ENCODE measurements around the gene BRPF1.

The BRPF1 gene

DNA sequence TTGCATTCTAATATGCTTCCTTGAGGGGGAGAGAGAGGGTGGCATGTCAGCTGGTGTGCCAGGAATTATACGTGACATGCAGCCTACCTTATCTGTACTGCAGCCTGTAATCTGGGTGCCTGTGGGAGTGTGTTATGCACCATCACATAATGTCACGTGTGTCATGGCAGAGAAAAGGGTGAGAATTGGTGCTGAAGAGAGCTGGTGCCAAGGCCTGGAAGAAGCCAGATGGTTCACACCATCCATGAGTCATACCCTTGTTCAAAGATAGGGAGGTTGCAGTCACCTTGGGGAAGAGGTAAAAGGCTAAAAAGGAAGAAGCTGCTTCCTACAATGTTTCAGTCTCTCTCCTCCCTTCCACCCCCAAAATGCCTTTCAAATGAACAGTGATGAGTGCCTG is 5.3 kb downstream of the BRPF1 start:
- H3K36me3 Mint-ChIP-seq = peaks cover 6% of the 10 kb centered on the region
- H3K27me3 Mint-ChIP-seq = no peaks in the 10 kb centered on the region
- peak overlapping the region; percentile 73 for H3K27ac Mint-ChIP-seq
- H3K4me3 Mint-ChIP-seq = no peak overlapping the region
- H3K4me1 Mint-ChIP-seq (ENCODE audit: low read depth) = peaks cover 48% of the 10 kb centered on the region
- no peaks in the 10 kb centered on the region for H3K9me3 Mint-ChIP-seq (ENCODE audit: low read depth)

DNA sequence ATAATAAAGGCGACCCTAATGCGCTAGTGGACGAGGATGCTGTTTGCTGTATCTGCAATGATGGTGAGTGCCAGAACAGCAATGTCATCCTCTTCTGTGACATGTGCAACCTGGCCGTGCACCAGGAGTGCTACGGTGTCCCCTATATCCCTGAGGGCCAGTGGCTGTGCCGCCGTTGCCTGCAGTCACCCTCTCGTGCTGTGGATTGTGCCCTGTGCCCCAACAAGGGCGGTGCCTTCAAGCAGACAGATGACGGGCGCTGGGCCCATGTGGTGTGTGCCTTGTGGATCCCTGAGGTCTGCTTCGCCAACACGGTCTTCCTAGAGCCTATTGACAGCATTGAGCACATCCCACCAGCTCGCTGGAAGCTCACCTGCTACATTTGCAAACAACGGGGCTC is 7.6 kb downstream of the BRPF1 start:
- no peaks in the 10 kb centered on the region for H3K9me3 Mint-ChIP-seq (ENCODE audit: low read depth)
- no peak overlapping the region for H3K27ac Mint-ChIP-seq
- peaks cover 6% of the 10 kb centered on the region for H3K36me3 Mint-ChIP-seq
- H3K4me3 Mint-ChIP-seq = no peak overlapping the region
- H3K27me3 Mint-ChIP-seq = no peaks in the 10 kb centered on the region
- peaks cover 30% of the 10 kb centered on the region for H3K4me1 Mint-ChIP-seq (ENCODE audit: low read depth)

DNA sequence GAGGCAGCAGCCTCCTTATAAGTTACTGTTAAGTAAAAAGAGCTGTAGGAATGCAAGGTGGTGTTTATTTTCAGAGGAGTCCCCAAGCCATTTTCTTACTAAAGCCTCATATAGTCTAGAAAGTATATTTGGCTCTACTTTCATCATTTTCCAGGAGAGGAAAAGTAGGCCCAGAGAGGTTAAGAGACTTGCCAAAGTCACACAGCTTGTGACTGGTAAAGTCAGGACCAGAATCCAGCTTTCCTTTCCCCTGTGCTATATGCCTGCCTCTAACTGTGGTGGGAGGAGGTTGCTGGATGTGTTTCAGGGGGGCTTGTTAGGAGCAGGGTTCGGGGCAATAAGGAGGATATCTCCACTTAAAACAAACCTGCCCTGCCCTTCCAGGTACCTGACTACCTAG is 11.0 kb downstream of the BRPF1 start:
- no peaks in the 10 kb centered on the region for H3K9me3 Mint-ChIP-seq (ENCODE audit: low read depth)
- peaks cover 4% of the 10 kb centered on the region for H3K36me3 Mint-ChIP-seq
- H3K4me1 Mint-ChIP-seq (ENCODE audit: low read depth) = peaks cover 5% of the 10 kb centered on the region
- H3K27ac Mint-ChIP-seq = no peak overlapping the region
- H3K27me3 Mint-ChIP-seq = no peaks in the 10 kb centered on the region
- H3K4me3 Mint-ChIP-seq = no peak overlapping the region

DNA sequence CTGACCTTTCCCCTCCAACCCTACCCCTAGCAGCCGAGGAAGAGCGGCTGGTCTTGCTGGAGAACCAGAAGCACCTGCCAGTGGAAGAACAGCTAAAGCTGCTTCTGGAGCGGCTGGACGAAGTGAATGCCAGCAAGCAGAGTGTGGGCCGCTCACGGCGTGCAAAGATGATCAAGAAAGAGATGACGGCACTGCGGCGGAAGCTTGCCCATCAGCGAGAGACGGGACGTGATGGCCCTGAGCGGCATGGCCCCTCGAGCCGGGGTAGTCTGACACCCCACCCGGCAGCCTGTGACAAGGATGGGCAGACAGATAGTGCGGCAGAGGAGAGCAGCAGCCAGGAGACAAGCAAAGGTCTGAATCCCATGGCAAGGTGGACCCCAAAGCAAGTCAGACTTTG is 12.0 kb downstream of the BRPF1 start:
- Mint-ChIP-seq H3K27ac (no peak overlapping the region), H3K4me1 (ENCODE audit: low read depth) (peaks cover 4% of the 10 kb centered on the region), H3K27me3 (no peaks in the 10 kb centered on the region), H3K9me3 (ENCODE audit: low read depth) (no peaks in the 10 kb centered on the region), H3K36me3 (peaks cover 4% of the 10 kb centered on the region), H3K4me3 (no peak overlapping the region)

DNA sequence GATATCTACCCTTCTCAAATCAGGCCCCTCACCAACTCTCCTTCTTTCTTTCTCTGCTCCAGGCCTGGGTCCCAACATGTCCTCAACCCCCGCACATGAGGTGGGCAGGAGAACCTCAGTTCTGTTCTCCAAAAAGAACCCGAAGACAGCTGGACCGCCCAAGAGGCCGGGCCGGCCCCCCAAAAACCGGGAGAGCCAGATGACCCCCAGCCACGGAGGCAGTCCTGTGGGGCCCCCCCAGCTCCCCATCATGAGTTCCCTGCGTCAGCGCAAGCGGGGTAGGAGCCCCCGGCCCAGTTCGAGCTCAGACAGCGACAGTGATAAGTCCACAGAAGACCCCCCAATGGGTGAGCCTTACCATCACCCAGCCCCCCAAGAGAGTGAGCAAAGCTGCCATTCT is 12.6 kb downstream of the BRPF1 start:
- H3K27ac Mint-ChIP-seq = no peak overlapping the region
- no peaks in the 10 kb centered on the region for H3K9me3 Mint-ChIP-seq (ENCODE audit: low read depth)
- H3K4me3 Mint-ChIP-seq = no peak overlapping the region
- H3K36me3 Mint-ChIP-seq = peaks cover 4% of the 10 kb centered on the region
- H3K27me3 Mint-ChIP-seq = no peaks in the 10 kb centered on the region
- peaks cover 8% of the 10 kb centered on the region for H3K4me1 Mint-ChIP-seq (ENCODE audit: low read depth)

DNA sequence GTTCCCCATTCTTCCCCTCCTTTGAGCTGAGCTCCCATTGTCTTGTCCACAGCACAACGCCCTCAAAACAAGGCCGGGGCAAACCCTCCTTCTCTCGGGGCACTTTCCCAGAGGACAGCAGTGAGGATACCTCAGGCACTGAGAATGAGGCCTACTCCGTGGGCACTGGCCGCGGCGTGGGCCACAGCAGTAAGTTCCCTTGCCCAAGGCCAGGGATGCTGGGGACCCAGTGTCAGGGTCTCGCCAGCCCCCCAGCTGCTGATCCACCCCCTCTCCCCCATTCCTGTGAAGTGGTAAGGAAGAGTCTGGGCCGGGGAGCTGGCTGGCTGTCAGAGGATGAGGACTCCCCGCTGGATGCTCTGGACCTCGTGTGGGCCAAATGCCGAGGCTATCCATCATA is 14.0 kb downstream of the BRPF1 start:
- no peak overlapping the region for H3K4me3 Mint-ChIP-seq
- no peak overlapping the region for H3K27ac Mint-ChIP-seq
- H3K9me3 Mint-ChIP-seq (ENCODE audit: low read depth) = no peaks in the 10 kb centered on the region
- H3K4me1 Mint-ChIP-seq (ENCODE audit: low read depth) = peaks cover 19% of the 10 kb centered on the region
- no peaks in the 10 kb centered on the region for H3K27me3 Mint-ChIP-seq
- peaks cover 4% of the 10 kb centered on the region for H3K36me3 Mint-ChIP-seq

DNA sequence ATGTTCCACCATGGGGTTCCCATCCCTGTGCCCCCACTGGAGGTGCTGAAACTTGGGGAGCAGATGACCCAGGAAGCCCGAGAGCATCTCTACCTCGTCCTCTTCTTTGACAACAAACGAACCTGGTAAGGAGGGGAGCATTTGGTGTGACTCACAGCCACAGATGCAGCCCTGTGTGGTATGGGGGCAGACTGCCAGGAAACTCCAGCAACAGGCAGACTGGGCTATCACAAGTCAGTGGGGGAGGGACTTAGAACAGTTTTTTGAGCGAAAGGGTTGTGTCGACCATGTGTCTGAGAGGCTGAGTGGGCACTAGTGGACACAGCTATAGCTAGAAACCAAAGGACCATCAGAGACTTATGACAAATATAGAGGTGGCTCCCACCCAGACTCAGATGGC is 14.8 kb downstream of the BRPF1 start:
- no peaks in the 10 kb centered on the region for H3K9me3 Mint-ChIP-seq (ENCODE audit: low read depth)
- H3K4me1 Mint-ChIP-seq (ENCODE audit: low read depth) = peaks cover 27% of the 10 kb centered on the region
- peak overlapping the region; percentile 59 for H3K27ac Mint-ChIP-seq
- H3K36me3 Mint-ChIP-seq = peaks cover 4% of the 10 kb centered on the region
- no peaks in the 10 kb centered on the region for H3K27me3 Mint-ChIP-seq
- H3K4me3 Mint-ChIP-seq = no peak overlapping the region

DNA sequence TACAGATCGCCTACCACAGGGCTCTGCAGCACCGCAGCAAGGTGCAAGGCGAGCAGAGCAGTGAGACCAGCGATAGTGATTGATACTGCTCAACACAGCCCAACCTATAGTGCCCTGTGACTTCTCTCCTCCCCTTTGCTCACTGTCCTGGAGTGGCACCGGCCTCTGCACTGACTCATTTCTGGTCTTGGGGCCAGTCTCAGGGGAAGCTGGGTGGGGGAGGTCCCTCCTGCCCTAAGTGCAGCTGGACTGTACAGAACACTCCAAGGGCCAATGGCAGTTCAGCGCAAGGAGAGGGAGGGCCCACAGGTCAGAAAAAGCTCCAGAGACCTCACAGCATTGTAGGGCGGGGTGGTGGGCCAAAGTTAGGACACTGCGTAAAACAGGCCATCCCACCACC is 15.7 kb downstream of the BRPF1 start:
- Mint-ChIP-seq H3K4me3 (no peak overlapping the region), H3K36me3 (peaks cover 8% of the 10 kb centered on the region), H3K27me3 (no peaks in the 10 kb centered on the region), H3K4me1 (ENCODE audit: low read depth) (peaks cover 36% of the 10 kb centered on the region), H3K27ac (no peak overlapping the region), H3K9me3 (ENCODE audit: low read depth) (no peaks in the 10 kb centered on the region)

DNA sequence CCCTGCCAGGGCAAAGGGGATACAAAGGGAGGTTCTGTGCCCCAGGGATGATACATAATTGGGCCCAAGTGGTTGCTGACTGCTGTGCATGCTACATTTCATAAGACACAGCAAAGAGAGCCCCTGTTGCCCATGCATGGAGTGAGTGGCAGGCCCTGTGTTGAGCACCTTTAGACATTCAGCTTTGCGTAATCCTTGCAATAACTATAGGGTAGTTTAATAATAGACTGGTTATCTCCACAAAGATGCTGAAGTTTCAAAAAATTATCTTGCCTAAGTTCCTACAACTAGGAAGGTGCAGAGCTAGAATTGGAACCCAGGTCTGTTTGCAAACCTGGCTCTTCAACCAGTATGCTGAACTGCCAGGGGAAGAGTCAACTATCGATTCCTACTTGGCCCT is 16.5 kb downstream of the BRPF1 start:
- Mint-ChIP-seq H3K4me1 (ENCODE audit: low read depth) (peaks cover 34% of the 10 kb centered on the region), H3K36me3 (peaks cover 8% of the 10 kb centered on the region), H3K4me3 (no peak overlapping the region), H3K9me3 (ENCODE audit: low read depth) (no peaks in the 10 kb centered on the region), H3K27ac (no peak overlapping the region), H3K27me3 (no peaks in the 10 kb centered on the region)

DNA sequence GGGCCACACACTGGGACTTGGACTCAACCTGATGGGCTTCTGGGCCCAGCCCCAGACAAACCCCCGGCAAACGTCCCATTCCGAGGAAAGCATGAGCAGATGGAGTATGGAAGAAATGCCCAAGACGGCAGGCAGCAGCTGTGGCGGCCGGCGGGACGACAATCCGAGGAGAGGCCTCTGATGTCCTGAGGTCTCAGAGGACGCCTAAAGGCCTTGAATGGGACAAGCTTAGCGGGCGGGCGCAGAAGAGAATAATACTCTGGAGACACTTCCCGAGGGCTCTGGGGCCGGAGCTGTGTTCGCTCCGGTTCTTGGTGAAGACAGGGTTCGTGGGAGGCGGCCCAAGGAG is 17.7 kb downstream of the BRPF1 start:
- peak overlapping the region; percentile 84 for H3K27ac Mint-ChIP-seq
- H3K4me1 Mint-ChIP-seq (ENCODE audit: low read depth) = peaks cover 41% of the 10 kb centered on the region

DNA sequence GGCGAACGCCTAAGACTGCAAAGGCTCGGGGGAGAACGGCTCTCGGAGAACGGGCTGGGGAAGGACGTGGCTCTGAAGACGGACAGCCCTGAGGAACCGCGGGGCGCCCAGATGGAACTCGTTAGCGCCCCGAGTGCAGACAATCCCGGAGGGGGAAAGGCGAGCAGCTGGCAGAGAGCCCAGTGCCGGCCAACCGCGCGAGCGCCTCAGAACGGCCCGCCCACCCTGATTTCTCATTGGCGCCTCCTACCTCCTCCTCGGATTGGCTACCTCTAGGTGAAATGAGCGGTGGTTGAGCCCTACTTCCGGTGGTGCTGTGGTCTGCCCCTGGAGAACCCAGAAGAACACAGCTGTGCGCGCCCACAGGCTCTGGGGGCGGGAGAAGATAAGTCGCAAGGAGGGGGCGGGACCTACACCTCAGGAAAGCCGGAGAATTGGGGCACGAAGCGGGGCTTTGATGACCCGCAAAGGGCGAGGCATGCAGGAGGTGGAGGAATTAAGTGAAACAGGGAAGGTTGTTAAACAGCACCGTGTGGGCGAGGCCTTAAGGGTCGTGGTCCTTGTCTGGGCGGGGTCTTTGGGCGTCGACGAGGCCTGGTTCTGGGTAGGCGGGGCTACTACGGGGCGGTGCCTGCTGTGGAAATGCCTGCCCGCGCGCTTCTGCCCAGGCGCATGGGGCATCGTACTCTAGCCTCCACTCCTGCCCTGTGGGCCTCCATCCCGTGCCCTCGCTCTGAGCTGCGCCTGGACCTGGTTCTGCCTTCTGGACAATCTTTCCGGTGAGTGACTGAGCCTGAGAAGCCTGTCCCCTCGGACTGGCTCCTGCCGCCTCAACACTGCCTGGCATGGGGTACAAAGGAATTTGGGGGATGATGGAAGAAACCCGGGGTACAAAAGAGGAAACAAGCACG is 18.4 kb downstream of the BRPF1 start, which contains the start of gene OGG1:
TSS of gene OGG1 (plus strand) at position 308 of the 911 bp plus-strand sequence. CDS start at position 643, 335 bp downstream.
- Mint-ChIP-seq H3K27ac (peak within 1 kb of the TSS; percentile 84), H3K27me3 (no peaks in the 10 kb centered on the region), H3K9me3 (ENCODE audit: low read depth) (no peaks in the 10 kb centered on the region), H3K4me3 (peak within 1 kb of the TSS; percentile 95), H3K36me3 (peaks cover 4% of the 10 kb centered on the region), H3K4me1 (ENCODE audit: low read depth) (peaks cover 45% of the 10 kb centered on the region)

More for the DNA sequence above, 17.7 kb downstream of the BRPF1 start:
- no peaks in the 10 kb centered on the region for H3K9me3 Mint-ChIP-seq (ENCODE audit: low read depth)
- peaks cover 8% of the 10 kb centered on the region for H3K36me3 Mint-ChIP-seq
- H3K27me3 Mint-ChIP-seq = no peaks in the 10 kb centered on the region
- H3K4me3 Mint-ChIP-seq = peak overlapping the region; percentile 95

DNA sequence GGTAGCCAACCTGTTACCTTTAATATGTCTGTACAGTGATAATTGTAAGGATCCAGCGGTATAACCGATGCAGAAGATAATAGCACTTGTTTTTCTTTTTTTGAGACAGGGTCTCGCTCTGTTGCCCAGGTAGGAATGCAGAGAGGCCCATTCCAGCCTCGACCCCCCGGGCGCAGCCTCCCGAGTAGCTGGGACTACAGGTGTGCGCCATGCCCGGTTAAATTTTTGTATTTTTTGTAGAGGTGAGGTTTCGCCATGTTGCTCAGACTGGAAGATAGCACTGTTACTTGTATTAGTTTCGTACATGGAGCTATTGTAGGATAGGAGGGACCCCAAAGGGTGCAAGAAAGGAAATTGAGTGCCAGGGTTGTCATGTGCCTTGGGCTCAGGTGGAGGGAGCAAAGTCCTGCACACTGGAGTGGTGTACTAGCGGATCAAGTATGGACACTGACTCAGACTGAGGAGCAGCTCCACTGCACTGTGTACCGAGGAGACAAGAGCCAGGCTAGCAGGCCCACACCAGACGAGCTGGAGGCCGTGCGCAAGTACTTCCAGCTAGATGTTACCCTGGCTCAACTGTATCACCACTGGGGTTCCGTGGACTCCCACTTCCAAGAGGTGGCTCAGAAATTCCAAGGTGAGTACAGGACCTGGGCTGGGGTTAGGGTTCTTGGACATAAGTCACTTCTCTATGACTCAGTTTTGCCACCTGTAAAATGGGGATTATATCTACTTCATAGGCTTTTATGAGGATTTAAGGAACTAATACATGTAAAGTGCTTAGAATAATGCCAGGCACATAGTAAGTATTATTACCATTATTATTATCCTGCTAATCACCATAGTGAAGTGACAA is 19.2 kb downstream of the BRPF1 start:
- H3K4me3 Mint-ChIP-seq = peak overlapping the region; percentile 95
- no peaks in the 10 kb centered on the region for H3K27me3 Mint-ChIP-seq
- H3K27ac Mint-ChIP-seq = peak overlapping the region; percentile 84
- H3K4me1 Mint-ChIP-seq (ENCODE audit: low read depth) = peaks cover 49% of the 10 kb centered on the region
- H3K36me3 Mint-ChIP-seq = peaks cover 4% of the 10 kb centered on the region
- no peaks in the 10 kb centered on the region for H3K9me3 Mint-ChIP-seq (ENCODE audit: low read depth)

DNA sequence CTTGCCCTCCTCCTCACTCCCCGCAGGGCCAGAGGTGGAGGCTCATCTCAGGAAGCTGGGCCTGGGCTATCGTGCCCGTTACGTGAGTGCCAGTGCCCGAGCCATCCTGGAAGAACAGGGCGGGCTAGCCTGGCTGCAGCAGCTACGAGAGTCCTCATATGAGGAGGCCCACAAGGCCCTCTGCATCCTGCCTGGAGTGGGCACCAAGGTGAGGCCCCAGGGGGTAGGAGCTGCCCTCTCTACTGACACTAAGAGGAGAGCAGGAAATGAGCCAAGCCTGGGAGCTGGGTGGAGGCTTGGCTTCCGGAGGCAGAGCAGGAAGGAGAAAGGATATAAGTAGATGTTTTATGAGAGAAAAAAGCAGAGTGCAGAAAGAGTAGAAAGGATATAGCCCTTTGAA is 23.1 kb downstream of the BRPF1 start:
- Mint-ChIP-seq H3K9me3 (ENCODE audit: low read depth) (no peaks in the 10 kb centered on the region), H3K36me3 (peaks cover 11% of the 10 kb centered on the region), H3K4me3 (peak overlapping the region; percentile 25), H3K27ac (no peak overlapping the region), H3K27me3 (no peaks in the 10 kb centered on the region), H3K4me1 (ENCODE audit: low read depth) (peaks cover 39% of the 10 kb centered on the region)

DNA sequence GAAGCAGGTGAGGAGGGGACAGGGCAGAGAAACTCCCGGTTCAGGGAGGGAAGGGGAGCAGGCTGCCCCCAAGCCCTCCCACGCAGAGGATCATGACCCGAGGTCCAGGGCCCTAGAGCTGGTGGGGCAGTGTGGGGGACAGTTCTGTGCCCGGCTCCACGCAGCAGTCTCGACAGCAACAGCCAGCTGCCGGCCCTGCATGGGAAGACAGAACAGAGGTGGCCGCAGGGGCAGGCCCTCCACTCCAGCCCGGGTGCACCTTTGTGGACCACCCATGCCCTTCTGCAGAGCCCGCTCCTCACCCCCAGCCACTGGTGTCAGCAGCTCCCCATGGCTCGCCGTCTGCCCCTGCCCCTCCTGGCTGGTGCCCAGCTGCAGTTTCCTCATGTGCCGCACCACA is 25.9 kb downstream of the BRPF1 start:
- Mint-ChIP-seq H3K4me3 (no peak overlapping the region), H3K36me3 (peaks cover 11% of the 10 kb centered on the region), H3K4me1 (ENCODE audit: low read depth) (peaks cover 17% of the 10 kb centered on the region), H3K27me3 (no peaks in the 10 kb centered on the region), H3K27ac (no peak overlapping the region), H3K9me3 (ENCODE audit: low read depth) (no peaks in the 10 kb centered on the region)

DNA sequence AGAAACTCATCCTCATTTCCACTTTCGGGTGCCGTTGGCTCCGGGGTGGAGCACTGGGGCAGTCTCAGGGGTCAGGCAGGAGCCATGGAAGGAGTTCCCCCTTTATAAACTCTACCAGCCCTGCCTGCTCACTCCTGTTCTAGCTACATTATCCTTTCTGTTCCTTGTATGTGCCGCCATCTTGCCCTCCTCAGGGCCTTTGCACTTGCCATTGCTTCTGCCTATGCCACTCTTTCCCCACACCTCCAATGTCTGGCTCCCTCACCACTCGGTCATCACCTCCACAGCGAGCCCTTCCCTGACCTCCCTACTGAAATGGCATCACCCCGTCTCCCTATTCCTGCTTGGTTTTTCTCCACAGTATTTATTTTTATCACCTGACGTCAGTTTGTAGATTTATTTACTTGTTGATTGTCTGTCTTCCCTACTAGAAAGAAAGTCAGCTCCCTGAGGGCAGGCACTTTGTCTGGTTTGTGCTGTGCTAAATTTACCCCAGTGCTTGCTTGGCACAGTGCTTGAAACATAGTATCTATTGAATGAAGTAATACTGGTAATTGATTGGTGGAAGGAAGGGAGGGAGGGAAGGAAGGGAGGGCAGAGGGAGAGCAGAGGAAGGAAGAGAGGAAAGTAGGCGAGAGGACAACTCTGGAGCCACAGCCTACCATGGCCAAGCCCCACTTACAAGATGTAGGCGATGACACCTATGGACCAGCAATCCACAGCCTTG is 29.4 kb downstream of the BRPF1 start:
- Mint-ChIP-seq H3K9me3 (ENCODE audit: low read depth) (no peaks in the 10 kb centered on the region), H3K4me3 (no peak overlapping the region), H3K27me3 (no peaks in the 10 kb centered on the region), H3K36me3 (peaks cover 11% of the 10 kb centered on the region), H3K4me1 (ENCODE audit: low read depth) (peaks cover 3% of the 10 kb centered on the region), H3K27ac (peak overlapping the region; percentile 11)
